Activated naive CD4-positive, alpha-beta T cell treated with anti-CD3 and anti-CD28 coated beads for 36 hours (primary cell): Measurements from ENCODE around the gene ISCA2. TPM values are rescaled to one million over a fixed set of nuclear protein-coding genes. Genes with fewer than 3 reads are reported as not detected.

Source experiments
- CTCF ChIA-PET: fragments of 350-600 bp; sonication (Branson Sonifier 250); formaldehyde crosslinking; loops from one replicate; lab custom pipeline; 2021; ENCODE audit warnings: antibody characterized with exemption; lab: Charles Lee
- DNase-seq: peaks from one replicate; pipeline ENCODE4 v3.0.0-alpha.2; 2020
- H3K27ac Mint-ChIP-seq: one replicate; pipeline ENCODE4 v1.8.0; 2021; ENCODE audit warnings: mild to moderate bottlenecking, mixed read lengths
- H3K27me3 Mint-ChIP-seq: one replicate; pipeline ENCODE4 v1.8.0; 2021; ENCODE audit warnings: low read depth, mixed read lengths
- H3K36me3 Mint-ChIP-seq: one replicate; pipeline ENCODE4 v1.8.0; 2021; ENCODE audit warnings: low read depth, mixed read lengths
- H3K4me1 Mint-ChIP-seq: one replicate; pipeline ENCODE4 v1.8.0; 2021; ENCODE audit warnings: low read depth, mixed read lengths
- H3K4me3 Mint-ChIP-seq: one replicate; pipeline ENCODE4 v1.8.0; 2021; ENCODE audit warnings: mild to moderate bottlenecking, moderate library complexity, mixed read lengths
- H3K9me3 Mint-ChIP-seq: one replicate; pipeline ENCODE4 v1.8.0; 2021; ENCODE audit warnings: mixed read lengths
- intact Hi-C: fragments of 100-400 bp; cut with micrococcal nuclease; formaldehyde crosslinking; loops from one replicate; pipeline ENCODE4 v1.15.1; 2023
- total RNA-seq, 2 experiments: library from RNA; stranded (reverse); gene quantifications; one replicate each; pipeline ENCODE4 v1.2.3, GENCODE V29; 2021

Gene ISCA2
- total RNA-seq, 2 experiments from 2014 or later: 27.7 to 30.9 TPM

DNA sequence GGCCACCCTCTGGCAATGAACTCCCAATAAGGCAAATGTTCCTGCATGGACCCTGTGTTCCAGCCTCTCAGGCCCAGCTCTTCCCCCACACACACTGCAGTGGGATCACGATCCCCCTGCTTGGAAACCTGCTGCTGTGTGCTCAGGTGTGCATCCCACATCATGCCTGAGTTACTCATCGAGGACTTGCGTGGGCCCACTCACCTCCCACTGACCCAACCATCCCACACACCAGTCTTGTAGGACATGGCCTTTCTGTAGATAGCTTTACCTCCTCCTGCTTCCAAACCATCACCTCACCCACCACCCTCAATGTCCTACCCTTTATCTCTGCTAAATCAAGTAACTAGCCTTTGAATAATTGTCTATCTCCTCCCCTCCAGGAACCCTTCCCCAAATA is 25.1 kb upstream of the ISCA2 start:
- Mint-ChIP-seq H3K27me3 (no peaks in the 10 kb centered on the region), H3K36me3 (peaks cover 4% of the 10 kb centered on the region), H3K4me1 (no peaks in the 10 kb centered on the region), H3K4me3 (no peak overlapping the region), H3K9me3 (no peaks in the 10 kb centered on the region), H3K27ac (no peak overlapping the region)
- no peak for DNase-seq
- intact Hi-C loops: no loop called here
- CTCF ChIA-PET: no interaction called here

DNA sequence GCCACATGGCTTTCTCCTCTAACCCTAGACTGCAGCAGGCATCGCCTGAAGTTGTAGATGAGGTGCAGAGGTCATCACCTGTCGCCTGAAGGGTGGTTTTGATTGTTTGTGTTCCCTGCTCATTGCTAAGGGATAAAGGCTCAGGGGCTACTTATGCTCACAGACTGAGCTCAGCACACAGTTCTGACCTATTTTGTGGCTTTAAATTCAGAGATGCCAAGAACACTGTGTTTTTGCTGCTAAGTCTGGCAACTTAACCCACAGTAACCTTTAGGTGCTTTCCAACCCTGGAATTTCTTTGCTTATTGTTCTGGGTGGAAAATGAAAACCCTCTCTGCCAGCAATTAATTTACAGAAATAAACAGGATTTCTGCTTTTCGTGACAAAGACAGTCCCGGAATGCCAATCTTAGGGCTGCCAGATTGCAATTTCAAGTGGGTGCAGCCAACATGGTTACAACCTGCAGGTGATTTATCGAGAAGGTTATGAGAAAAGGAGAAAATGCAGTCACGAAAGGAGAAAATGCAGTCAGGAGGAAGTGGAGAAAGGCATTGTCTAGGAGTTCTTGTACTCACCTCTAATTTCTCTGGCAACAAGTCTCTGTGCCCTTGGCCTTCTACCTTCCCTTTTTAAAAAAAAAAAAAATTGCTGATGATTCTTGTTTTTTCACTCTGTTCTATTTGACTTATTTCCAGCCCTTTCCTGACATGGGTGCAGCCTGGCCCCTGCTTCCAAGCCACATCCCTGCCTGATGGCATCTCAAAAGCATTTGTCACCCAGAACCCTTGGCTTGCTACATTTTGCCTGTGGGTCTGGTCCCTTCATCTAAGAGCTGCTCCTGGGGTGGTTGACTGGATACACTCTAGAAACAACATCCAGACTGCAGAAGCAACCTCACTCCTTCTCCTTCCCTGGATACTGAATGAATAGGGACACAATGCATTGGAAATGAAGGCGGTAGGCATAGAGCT is 23.7 kb upstream of the ISCA2 start:
- Mint-ChIP-seq H3K9me3 (no peaks in the 10 kb centered on the region), H3K4me3 (no peak overlapping the region), H3K4me1 (no peaks in the 10 kb centered on the region), H3K36me3 (peaks cover 4% of the 10 kb centered on the region), H3K27ac (no peak overlapping the region), H3K27me3 (no peaks in the 10 kb centered on the region)
- no peak for DNase-seq
- intact Hi-C loops: no loop called here
- CTCF ChIA-PET: interaction anchor here (0.6 kb wide), 1 partner anchor 259 kb away, joined by 8 read pairs; no protein-coding TSS in a partner anchor

DNA sequence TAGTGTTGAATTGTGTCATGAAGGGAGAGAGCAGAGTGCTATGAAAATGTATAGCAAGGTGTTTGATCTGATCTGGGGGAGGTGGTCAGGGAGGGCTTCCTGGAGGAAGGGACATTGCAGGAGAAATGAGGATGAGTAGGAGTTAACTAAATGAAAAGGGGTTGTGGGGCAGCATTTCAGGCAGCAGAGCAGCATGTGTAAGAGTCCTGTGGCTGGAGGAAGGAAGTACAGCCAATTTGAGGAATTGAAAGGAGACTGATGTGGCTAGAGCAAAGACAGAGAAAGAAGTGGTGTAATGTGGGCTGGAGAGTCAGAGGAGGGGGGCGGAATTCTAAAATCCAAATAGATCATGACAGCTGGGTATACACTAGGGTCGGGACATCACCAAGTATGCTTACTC is 21.0 kb upstream of the ISCA2 start:
- no peak for DNase-seq
- Mint-ChIP-seq H3K36me3 (peaks cover 4% of the 10 kb centered on the region), H3K9me3 (no peaks in the 10 kb centered on the region), H3K27ac (no peak overlapping the region), H3K27me3 (no peaks in the 10 kb centered on the region), H3K4me3 (no peak overlapping the region), H3K4me1 (no peaks in the 10 kb centered on the region)
- intact Hi-C loops: no loop called here
- CTCF ChIA-PET: no interaction called here

DNA sequence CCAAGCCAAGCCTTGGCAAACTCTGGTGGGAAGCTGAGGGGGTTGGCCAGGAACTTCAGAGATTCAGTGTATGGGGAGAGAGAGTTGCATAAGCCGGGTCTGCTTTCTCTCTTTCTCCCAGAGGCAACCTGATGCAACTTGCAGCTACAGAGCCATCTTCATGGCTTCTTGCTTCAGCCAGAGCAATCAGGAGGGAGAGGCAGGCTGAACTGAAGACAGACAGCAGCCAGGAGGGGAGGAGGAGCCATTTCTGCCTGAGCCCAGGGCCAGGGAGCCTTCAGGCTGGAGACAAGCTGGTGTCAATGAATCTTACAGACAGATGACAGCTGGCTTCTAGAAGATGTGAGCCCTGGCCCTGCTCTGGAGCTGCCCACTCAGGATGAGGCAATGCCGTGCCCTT is 19.2 kb upstream of the ISCA2 start:
- intact Hi-C loops: no loop called here
- Mint-ChIP-seq H3K27me3 (no peaks in the 10 kb centered on the region), H3K4me3 (no peak overlapping the region), H3K36me3 (peaks cover 4% of the 10 kb centered on the region), H3K27ac (no peak overlapping the region), H3K9me3 (no peaks in the 10 kb centered on the region), H3K4me1 (no peaks in the 10 kb centered on the region)
- no peak for DNase-seq
- CTCF ChIA-PET: no interaction called here

DNA sequence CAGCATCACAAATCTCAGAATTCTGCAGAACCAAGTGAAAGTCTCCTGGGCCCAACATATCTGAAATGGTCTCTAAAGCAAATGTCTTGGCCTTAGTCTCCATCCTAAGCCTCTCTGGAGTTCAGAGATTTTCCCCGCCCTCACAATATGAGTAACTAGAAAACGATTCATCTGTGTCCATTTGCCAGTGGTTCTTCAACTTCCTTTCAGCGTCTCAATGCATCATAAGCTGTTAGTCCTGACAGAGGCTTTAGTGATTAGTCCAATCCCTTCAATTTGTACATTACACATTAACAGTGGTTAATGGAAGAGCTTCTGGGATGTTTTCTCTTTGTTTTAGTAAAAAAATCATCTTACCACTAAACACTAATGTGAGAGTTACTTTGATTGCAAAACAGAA is 17.9 kb upstream of the ISCA2 start:
- Mint-ChIP-seq H3K27ac (no peak overlapping the region), H3K27me3 (no peaks in the 10 kb centered on the region), H3K36me3 (peaks cover 4% of the 10 kb centered on the region), H3K4me1 (no peaks in the 10 kb centered on the region), H3K4me3 (no peak overlapping the region), H3K9me3 (no peaks in the 10 kb centered on the region)
- DNase-seq: no peak
- CTCF ChIA-PET: no interaction called here
- intact Hi-C loops: no loop called here

DNA sequence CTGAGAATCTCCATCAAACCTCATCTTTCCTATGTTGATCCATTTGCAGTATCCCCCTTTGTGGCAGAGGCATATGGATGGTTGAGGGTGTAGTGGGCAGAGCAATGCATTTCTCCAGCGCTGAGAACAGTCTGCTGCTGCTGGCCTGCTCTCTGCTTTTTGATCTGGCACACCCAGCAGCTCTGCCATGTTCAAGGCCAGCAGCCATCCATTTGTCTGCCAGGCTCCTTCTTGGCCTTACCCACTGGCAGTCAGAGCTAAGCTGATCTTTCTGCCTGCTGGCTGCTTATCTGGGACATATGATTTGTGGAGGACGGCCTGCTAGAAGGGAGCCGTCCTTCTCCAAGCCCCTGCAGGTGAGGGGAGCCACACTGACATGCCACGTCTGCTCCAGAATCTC is 17.5 kb upstream of the ISCA2 start:
- H3K27ac Mint-ChIP-seq: no peak overlapping the region
- H3K36me3 Mint-ChIP-seq: peaks cover 4% of the 10 kb centered on the region
- H3K9me3 Mint-ChIP-seq: no peaks in the 10 kb centered on the region
- CTCF ChIA-PET: interaction anchor here (0.5 kb wide), 1 partner anchor 285 kb away, joined by 3 read pairs; no protein-coding TSS in a partner anchor
- intact Hi-C loops: no loop called here
- no peaks in the 10 kb centered on the region for H3K4me1 Mint-ChIP-seq
- H3K27me3 Mint-ChIP-seq: no peaks in the 10 kb centered on the region
- no peak overlapping the region for H3K4me3 Mint-ChIP-seq
- no peak for DNase-seq

DNA sequence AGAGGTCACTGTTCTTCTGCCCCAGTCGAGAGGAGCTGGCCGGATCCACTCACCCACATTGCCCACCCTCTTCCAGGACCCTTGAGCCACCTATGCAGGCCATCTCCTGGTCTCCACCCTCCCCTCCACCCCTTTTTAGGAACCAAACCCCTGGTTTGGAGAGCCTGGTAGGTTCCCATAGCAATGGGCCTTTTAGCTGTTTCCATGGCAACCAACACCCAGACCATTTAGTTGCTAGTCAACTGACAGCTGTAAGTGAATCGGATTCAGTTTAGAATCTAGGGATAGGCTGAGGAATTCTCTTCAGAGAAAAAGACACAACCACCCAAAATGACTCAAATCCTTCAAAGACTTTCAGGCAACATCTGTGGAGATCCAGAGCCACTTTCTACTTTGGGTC is 17.0 kb upstream of the ISCA2 start:
- Mint-ChIP-seq H3K36me3 (peaks cover 4% of the 10 kb centered on the region), H3K27me3 (no peaks in the 10 kb centered on the region), H3K4me3 (no peak overlapping the region), H3K9me3 (no peaks in the 10 kb centered on the region), H3K27ac (no peak overlapping the region), H3K4me1 (no peaks in the 10 kb centered on the region)
- no peak for DNase-seq
- CTCF ChIA-PET: interaction anchor here (0.5 kb wide), 1 partner anchor 285 kb away, joined by 3 read pairs; no protein-coding TSS in a partner anchor
- intact Hi-C loops: no loop called here

DNA sequence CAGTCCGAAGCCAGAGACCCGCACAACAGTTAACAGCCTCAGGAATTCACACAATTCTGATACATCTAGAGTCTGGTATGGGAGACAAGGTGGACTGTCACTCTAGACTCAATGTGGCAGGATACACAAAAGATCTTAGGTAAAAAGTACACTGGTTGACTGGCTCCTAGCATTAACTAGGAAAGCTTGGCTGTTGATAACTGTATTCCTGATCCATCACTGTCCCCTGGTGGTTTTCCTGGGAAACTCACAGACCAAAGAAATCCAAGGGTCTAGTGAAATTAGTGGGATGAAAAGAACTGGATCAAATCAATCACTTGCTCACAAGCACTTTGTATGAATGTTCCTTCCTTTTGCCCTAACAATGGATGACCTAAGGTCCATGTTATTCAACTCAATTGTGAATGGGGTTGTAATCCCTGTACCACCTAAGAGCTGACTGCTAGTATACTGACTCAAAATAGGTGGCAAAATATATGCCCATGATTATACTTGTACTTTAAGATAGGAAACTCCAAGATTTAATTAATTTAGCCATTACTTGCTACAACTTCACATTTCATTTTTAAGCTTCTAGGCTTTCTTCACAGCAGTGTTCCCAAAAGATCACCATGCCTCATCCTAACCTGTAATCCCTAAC is 14.4 kb upstream of the ISCA2 start:
- no peak for DNase-seq
- CTCF ChIA-PET: interaction anchor here (1.3 kb wide), 1 partner anchor 13 kb away, joined by 3 read pairs; no protein-coding TSS in a partner anchor
- intact Hi-C loops: no loop called here
- Mint-ChIP-seq H3K4me3 (no peak overlapping the region), H3K9me3 (no peaks in the 10 kb centered on the region), H3K36me3 (peaks cover 2% of the 10 kb centered on the region), H3K27ac (no peak overlapping the region), H3K4me1 (no peaks in the 10 kb centered on the region), H3K27me3 (no peaks in the 10 kb centered on the region)

DNA sequence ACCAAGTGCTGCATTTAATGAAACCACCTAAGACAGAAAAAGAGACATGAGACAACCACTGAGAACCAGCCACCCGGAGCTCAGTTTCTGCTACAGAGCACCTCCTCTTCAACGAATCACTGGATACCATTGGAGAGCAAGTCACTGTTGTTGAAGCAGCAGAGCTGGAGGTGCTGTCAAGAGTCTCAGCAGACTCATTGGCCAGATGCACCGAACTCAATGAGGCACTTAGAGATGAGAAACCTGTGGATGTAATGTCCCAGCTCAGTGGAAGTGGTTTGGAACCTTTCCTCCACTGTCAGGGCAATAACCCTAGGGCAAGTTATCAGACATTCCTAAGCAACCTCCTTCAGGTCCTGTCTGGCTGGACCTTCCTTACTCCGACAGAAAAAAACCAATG is 13.5 kb upstream of the ISCA2 start:
- intact Hi-C loops: no loop called here
- no peak for DNase-seq
- Mint-ChIP-seq H3K36me3 (peaks cover 2% of the 10 kb centered on the region), H3K27me3 (no peaks in the 10 kb centered on the region), H3K4me3 (no peak overlapping the region), H3K4me1 (no peaks in the 10 kb centered on the region), H3K9me3 (no peaks in the 10 kb centered on the region), H3K27ac (no peak overlapping the region)
- CTCF ChIA-PET: interaction anchor here (1.3 kb wide), 1 partner anchor 14 kb away, joined by 3 read pairs; no protein-coding TSS in a partner anchor

DNA sequence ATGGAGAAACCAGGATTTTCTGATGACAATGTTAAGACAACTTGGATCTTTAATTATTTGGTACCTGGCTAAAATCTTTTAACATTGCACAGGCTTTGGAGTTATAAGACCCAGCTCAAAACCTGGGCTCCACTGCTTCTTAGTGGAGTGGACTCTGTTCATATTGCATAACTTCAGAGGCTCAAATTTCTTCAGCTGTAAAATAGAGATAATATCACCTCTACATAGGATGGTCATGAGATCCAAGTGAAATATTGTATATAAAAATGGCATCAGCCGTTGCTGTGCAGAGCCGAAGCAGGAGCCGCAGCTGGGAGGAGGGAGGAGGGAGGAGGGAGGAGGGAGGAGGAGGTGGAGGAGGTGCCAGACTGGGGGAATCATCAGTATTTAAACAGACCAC is 11.0 kb upstream of the ISCA2 start:
- H3K9me3 Mint-ChIP-seq: no peaks in the 10 kb centered on the region
- H3K4me1 Mint-ChIP-seq: no peaks in the 10 kb centered on the region
- H3K4me3 Mint-ChIP-seq: no peak overlapping the region
- intact Hi-C loops: no loop called here
- peaks cover 2% of the 10 kb centered on the region for H3K36me3 Mint-ChIP-seq
- no peak for DNase-seq
- no peaks in the 10 kb centered on the region for H3K27me3 Mint-ChIP-seq
- CTCF ChIA-PET: interaction anchor here (0.7 to 1.2 kb wide), 2 partner anchors 119 to 127 kb away, joined by 3 to 5 read pairs; no protein-coding TSS in a partner anchor
- no peak overlapping the region for H3K27ac Mint-ChIP-seq

DNA sequence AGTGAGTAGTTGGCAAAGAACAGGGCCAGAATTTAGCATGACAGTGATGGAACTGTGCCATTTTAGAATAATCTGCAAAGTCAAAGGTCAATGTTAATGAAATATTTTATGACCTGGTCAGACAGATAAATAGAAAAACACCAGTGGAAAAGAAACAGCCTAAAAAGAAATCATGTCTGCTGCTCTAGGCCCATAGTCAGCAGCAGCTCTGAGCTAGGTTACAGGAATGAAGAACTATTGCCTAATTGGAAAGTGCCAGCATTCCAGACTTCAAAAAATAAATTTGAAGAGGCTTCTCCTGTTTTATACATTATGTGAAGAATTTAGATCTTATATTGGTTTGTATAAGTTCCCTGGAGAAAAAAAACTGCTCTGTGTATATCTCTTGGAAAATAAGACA is 10.2 kb upstream of the ISCA2 start:
- Mint-ChIP-seq H3K27ac (no peak overlapping the region), H3K27me3 (no peaks in the 10 kb centered on the region), H3K4me1 (peaks cover 1% of the 10 kb centered on the region), H3K36me3 (peaks cover 2% of the 10 kb centered on the region), H3K9me3 (no peaks in the 10 kb centered on the region), H3K4me3 (no peak overlapping the region)
- intact Hi-C loops: no loop called here
- no peak for DNase-seq
- CTCF ChIA-PET: interaction anchor here (0.6 kb wide), 1 partner anchor 135 kb away, joined by 4 read pairs; no protein-coding TSS in a partner anchor

DNA sequence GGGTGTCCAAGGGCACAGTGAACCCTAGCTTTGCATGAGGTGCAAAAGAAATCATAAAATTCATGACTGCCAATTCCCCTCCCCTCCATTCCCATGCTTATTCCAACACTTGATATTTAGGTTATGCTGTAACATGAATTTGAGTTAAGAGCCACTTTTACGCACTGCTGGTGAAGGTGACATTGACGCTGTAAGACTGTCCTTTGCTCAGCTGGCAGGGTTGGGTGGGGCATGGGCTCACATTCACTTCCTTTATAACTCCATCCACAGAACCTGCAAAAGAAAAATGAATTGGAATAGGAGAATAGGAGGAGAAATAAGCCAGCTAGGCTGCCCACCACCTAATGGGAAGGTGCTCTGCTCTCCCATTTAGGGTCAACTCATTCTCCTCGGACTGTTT is 7.4 kb upstream of the ISCA2 start:
- Mint-ChIP-seq H3K4me3 (no peak overlapping the region), H3K9me3 (no peaks in the 10 kb centered on the region), H3K36me3 (peaks cover 2% of the 10 kb centered on the region), H3K4me1 (peaks cover 11% of the 10 kb centered on the region), H3K27me3 (no peaks in the 10 kb centered on the region), H3K27ac (no peak overlapping the region)
- DNase-seq: no peak
- CTCF ChIA-PET: no interaction called here
- intact Hi-C loops: no loop called here
